ENCODE data around the gene KIAA0825.

GRCh38 chr5:94469894-94470329 is 148.5 kb downstream of the KIAA0825 start:
- TF ChIP-seq CTCF (IDR thresholded peaks at IDR 0.05): no peak
- TF ChIP-seq EP300 (IDR thresholded peaks at IDR 0.05): no peak
- TF ChIP-seq POLR2A (IDR thresholded peaks at IDR 0.05): no peak
- no peak for TF ChIP-seq POLR2AphosphoS5 (IDR thresholded peaks at IDR 0.05)
